Progenitor cell of endocrine pancreas (in vitro differentiated cells): ENCODE measurements around the gene USP15. TPM values are rescaled to one million over a fixed set of nuclear protein-coding genes. Genes with fewer than 3 reads are reported as not detected.
A peak's percentile ranks its signal among the peaks of the same experiment; 100 is the strongest.

Source experiments
- DNase-seq: peaks from one replicate; pipeline ENCODE4 v3.0.0; 2021; ENCODE audit warnings: low spot score; ENCODE audit not compliant: unreplicated experiment
- H3K27ac Mint-ChIP-seq: 2 replicates; pipeline ENCODE4 v1.8.0; 2021; ENCODE audit warnings: mild to moderate bottlenecking, moderate library complexity, mixed read lengths
- H3K27me3 Mint-ChIP-seq: 2 replicates; pipeline ENCODE4 v1.8.0; 2021; ENCODE audit warnings: mixed read lengths
- H3K36me3 Mint-ChIP-seq: 2 replicates; pipeline ENCODE4 v1.8.0; 2022; ENCODE audit warnings: mixed read lengths; ENCODE audit not compliant: insufficient read depth
- H3K4me1 Mint-ChIP-seq: 2 replicates; pipeline ENCODE4 v1.8.0; 2021; ENCODE audit warnings: low read depth, mixed read lengths
- H3K4me3 Mint-ChIP-seq: 2 replicates; pipeline ENCODE4 v1.8.0; 2021; ENCODE audit warnings: low read depth, mild to moderate bottlenecking, moderate library complexity, mixed read lengths
- H3K9me3 Mint-ChIP-seq: 2 replicates; pipeline ENCODE4 v1.8.0; 2021; ENCODE audit warnings: low read depth, mixed read lengths
- total RNA-seq: library from RNA; stranded (reverse); gene quantifications from 2 replicates; pipeline ENCODE4 v1.2.1, GENCODE V29; 2021
- TF ChIP-seq, protein P1 (sequence below): fragments of 200-600 bp; sonication (generic); IDR thresholded peaks from one replicate; pipeline ENCODE4 v1.5.0; 2021; ENCODE audit warnings: antibody characterized with exemption, mild to moderate bottlenecking; ENCODE audit not compliant: unreplicated experiment

USP15 gene
- total RNA-seq, 1 donor from 2014 or later: 43.3 TPM

DNA sequence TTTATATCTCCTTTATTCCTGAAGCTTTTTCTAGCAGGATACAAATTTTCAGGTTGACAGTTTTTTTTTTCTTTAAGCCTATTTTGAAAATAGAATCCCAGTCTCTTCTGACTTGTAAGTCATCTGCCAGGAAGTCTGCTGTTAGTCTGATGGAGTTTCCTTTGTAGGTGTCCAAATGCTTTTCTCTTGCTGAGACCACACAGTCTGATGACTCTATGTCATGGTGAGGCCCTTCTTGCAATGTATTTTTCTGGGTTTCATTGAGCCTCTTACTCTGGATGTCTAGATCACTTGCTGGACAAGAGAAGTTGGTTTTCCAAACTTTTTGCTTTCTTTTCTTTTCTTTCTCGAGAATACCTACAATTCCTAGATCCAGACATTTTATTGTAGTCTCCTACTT, 30.6 kb downstream of the USP15 start:
- TF ChIP-seq, protein P1, sequence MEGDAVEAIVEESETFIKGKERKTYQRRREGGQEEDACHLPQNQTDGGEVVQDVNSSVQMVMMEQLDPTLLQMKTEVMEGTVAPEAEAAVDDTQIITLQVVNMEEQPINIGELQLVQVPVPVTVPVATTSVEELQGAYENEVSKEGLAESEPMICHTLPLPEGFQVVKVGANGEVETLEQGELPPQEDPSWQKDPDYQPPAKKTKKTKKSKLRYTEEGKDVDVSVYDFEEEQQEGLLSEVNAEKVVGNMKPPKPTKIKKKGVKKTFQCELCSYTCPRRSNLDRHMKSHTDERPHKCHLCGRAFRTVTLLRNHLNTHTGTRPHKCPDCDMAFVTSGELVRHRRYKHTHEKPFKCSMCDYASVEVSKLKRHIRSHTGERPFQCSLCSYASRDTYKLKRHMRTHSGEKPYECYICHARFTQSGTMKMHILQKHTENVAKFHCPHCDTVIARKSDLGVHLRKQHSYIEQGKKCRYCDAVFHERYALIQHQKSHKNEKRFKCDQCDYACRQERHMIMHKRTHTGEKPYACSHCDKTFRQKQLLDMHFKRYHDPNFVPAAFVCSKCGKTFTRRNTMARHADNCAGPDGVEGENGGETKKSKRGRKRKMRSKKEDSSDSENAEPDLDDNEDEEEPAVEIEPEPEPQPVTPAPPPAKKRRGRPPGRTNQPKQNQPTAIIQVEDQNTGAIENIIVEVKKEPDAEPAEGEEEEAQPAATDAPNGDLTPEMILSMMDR: no peak

DNA sequence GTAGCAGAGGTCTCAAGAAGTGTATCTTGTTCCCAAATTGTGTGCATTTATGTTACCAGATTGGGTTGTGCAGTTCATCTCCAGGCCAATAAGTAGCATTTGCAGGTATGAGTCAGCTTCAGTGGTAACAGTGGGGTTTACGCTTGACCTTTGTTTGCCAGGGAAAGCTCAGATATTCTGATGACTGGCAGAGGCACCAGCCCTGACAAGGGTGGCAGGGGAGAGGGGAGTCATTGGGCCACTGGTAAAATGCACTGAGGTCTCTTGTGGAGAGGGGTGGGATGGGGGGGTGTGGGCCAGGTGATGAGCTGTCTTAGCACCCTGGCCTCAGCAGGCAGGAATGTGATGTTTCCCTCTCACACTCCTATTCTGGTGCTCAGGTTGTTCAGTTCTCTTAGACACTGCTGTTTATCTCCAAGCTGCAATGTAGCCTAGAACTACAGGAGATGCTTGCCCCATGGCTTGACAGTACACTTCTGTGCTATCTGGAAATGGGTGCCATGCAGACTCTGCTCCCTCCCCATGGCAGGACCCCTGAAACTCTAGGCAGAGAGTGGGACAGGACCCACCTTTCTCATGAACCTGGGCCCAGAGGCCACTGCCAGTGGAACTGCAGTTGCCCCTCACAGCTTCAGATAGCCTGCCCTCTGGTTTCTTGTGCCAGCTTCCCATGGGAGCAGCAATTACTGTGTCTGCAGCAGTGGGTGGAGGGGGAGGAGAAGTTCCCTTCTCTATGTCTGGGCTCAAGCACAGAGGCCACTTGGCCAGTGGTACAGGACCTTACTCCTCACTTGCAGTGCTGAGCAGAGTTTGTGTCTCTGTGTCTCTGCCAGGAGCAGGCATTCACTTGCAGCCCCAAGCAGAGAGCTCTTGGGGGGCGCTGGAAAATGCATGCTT, 31.9 kb downstream of the USP15 start:
- H3K4me1 Mint-ChIP-seq: peaks cover 4% of the 10 kb centered on the region
- peaks cover 29% of the 10 kb centered on the region for H3K36me3 Mint-ChIP-seq
- TF ChIP-seq, protein P1: no peak
- DNase-seq: no peak
- no peaks in the 10 kb centered on the region for H3K27me3 Mint-ChIP-seq
- peak overlapping the region; percentile 49 for H3K27ac Mint-ChIP-seq
- H3K4me3 Mint-ChIP-seq: no peak overlapping the region
- peaks cover 27% of the 10 kb centered on the region for H3K9me3 Mint-ChIP-seq

More for the DNA sequence above, 30.6 kb downstream of the USP15 start:
- no peak for DNase-seq
- Mint-ChIP-seq H3K27me3 (no peaks in the 10 kb centered on the region), H3K9me3 (peaks cover 30% of the 10 kb centered on the region), H3K27ac (no peak overlapping the region), H3K4me3 (no peak overlapping the region), H3K36me3 (peaks cover 28% of the 10 kb centered on the region), H3K4me1 (peaks cover 4% of the 10 kb centered on the region)

DNA sequence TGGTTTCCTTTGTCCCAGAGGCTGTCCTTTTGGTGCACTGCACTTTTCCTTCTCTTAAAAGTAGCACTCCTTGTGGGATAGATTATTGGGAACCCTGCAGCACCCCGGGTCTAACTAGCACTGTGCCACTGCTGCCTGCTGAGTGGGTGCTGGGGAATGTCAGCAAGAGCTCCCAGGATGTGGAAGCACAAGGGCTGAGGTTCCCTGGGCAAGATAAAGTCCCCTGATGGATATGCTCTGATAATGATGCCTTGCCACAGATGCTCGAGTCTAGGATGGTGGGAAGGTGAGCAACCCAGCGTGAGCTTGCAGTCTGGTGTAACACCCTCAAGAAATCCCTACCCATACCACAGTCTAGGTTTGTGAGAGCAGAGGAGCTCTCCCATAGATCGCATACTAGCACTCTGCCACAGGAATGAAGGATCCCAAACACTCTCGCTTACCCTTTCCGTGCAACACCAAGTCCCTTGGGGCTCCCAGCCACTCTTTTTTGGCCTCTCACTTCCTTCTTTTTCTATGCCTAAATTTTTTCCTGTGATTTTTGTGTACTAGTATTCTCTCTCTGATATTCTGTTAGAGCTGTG, 32.6 kb downstream of the USP15 start:
- Mint-ChIP-seq H3K4me1 (peaks cover 4% of the 10 kb centered on the region), H3K27me3 (no peaks in the 10 kb centered on the region), H3K36me3 (peaks cover 28% of the 10 kb centered on the region), H3K4me3 (no peak overlapping the region), H3K27ac (no peak overlapping the region), H3K9me3 (peaks cover 23% of the 10 kb centered on the region)
- TF ChIP-seq, protein P1: no peak
- no peak for DNase-seq

DNA sequence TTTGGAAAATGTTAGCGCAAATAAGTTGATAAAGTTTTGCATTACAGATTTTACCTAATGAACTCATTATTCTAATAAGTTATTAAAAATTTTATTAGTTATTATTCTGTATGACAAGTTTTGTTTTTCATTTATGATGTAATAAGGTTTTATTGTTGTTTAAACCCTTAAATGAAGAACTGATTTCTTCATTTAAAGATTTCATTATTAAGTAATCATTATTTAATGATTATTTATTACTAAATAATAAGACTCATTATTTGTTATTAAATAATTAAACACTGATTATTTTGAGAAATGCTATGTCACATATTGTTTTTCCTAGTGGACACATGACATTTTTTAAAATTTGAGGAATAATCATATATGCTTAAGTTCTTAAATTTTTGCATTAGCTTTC, 34.2 kb downstream of the USP15 start:
- TF ChIP-seq, protein P1: no peak
- Mint-ChIP-seq H3K4me1 (peaks cover 1% of the 10 kb centered on the region), H3K27ac (no peak overlapping the region), H3K4me3 (no peak overlapping the region), H3K9me3 (peaks cover 10% of the 10 kb centered on the region), H3K36me3 (peaks cover 24% of the 10 kb centered on the region), H3K27me3 (no peaks in the 10 kb centered on the region)
- DNase-seq: no peak

DNA sequence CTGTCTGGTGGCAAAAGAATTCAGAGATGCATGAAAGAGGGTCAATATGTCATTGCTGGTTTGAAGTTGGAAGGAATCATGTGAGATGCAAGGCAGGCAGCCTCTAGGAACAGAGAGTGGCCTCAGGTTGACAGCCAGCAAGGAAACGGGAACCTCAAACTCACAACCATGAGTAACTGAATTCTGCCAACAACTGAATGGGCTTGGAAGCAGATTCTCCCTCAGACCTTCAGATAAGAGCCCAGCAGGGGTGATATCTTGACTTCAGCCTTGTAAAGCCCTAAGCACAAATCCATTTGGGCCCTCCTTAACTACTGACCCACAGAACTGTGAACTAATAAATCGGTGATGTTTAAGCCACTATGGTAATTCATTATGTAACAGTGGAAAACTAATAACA, 35.8 kb downstream of the USP15 start:
- TF ChIP-seq, protein P1: no peak
- no peaks in the 10 kb centered on the region for H3K27me3 Mint-ChIP-seq
- H3K4me1 Mint-ChIP-seq: no peaks in the 10 kb centered on the region
- H3K27ac Mint-ChIP-seq: no peak overlapping the region
- peaks cover 2% of the 10 kb centered on the region for H3K9me3 Mint-ChIP-seq
- DNase-seq: no peak
- peaks cover 20% of the 10 kb centered on the region for H3K36me3 Mint-ChIP-seq
- H3K4me3 Mint-ChIP-seq: no peak overlapping the region
